GM10248 (cell line): Measurements from ENCODE around the gene MEIOC.

Experiments used
- CTCF ChIA-PET: fragments of 300-600 bp; sonication (Branson Sonifier 250); formaldehyde crosslinking; extraction: SDS; loops from one replicate; lab custom pipeline; 2021; ENCODE audit warnings: antibody characterized with exemption; lab: Yijun Ruan, JAX
- POLR2A ChIA-PET: fragments of 350-650 bp; sonication (Branson Sonifier 250); formaldehyde crosslinking; extraction: SDS; loops from one replicate; lab custom pipeline; 2020; ENCODE audit warnings: antibody characterized with exemption; lab: Yijun Ruan, JAX
- DNase-seq: peaks from one replicate; pipeline ENCODE4 v3.0.0; 2012; ENCODE audit errors: extremely low spot score
- CTCF ChIP-seq: IDR thresholded peaks from 2 replicates; pipeline ENCODE4 v1.5.1; 2012; ENCODE audit warnings: mild to moderate bottlenecking, low read depth; ENCODE audit errors: extremely low read depth, missing control alignments, control extremely low read depth

The MEIOC gene

GRCh38 chr17:44653954-44654353 is 2.3 kb upstream of the MEIOC start:
- no peak for TF ChIP-seq CTCF
- ChIA-PET POLR2A (no interaction called here), CTCF (interaction anchor here (1.2 to 1.5 kb wide), 2 partner anchors 14 to 120 kb away, joined by 3 read pairs; no protein-coding TSS in a partner anchor)
- no peak for DNase-seq

- no peak for DNase-seq
- ChIA-PET CTCF (no interaction called here), POLR2A (no interaction called here)
- no peak for TF ChIP-seq CTCF
Measured at GRCh38 chr17:44661835-44662234, 5.6 kb downstream of the MEIOC start.

- ChIA-PET CTCF (no interaction called here), POLR2A (no interaction called here)
Measured at GRCh38 chr17:44663095-44663494, 6.8 kb downstream of the MEIOC start.

GRCh38 chr17:44664867-44665266 is 8.6 kb downstream of the MEIOC start:
- TF ChIP-seq CTCF: no peak
- no peak for DNase-seq
- POLR2A ChIA-PET: no interaction called here
- CTCF ChIA-PET: no interaction called here

More at GRCh38 chr17:44663095-44663494, 6.8 kb downstream of the MEIOC start:
- no peak for TF ChIP-seq CTCF
- DNase-seq: no peak

GRCh38 chr17:44666006-44666405 is 9.7 kb downstream of the MEIOC start:
- no peak for DNase-seq
- TF ChIP-seq CTCF: no peak
- POLR2A ChIA-PET: no interaction called here
- CTCF ChIA-PET: no interaction called here

GRCh38 chr17:44672479-44673093 is 16.3 kb downstream of the MEIOC start:
- POLR2A ChIA-PET: no interaction called here
- DNase-seq: peak; percentile 18
- CTCF ChIA-PET: interaction anchor here (1.4 to 4.9 kb wide), 3 partner anchors 11 to 139 kb away, joined by 3 to 46 read pairs (median 4); no protein-coding TSS in a partner anchor
- peak; percentile 46 for TF ChIP-seq CTCF

GRCh38 chr17:44673893-44674292 is 17.6 kb downstream of the MEIOC start:
- DNase-seq: no peak
- POLR2A ChIA-PET: no interaction called here
- no peak for TF ChIP-seq CTCF
- CTCF ChIA-PET: no interaction called here
